GM19372 (cell line): Measurements from ENCODE around the gene TCF19.

Source experiments
- ATAC-seq: cut with Tn5 transposase; IDR thresholded peaks from one replicate; pipeline ENCODE4 v1.9.1; 2021; ENCODE audit warnings: mild to moderate bottlenecking, low read depth, moderate library complexity; ENCODE audit not compliant: unreplicated experiment

Gene TCF19

GRCh38 chr6:31126396-31127175, 31.8 kb upstream of the TCF19 start:
- no peak for ATAC-seq

- no peak for ATAC-seq
Observed at GRCh38 chr6:31128093-31128676, 30.2 kb upstream of the TCF19 start.

- ATAC-seq, result no peak
Observed at GRCh38 chr6:31129130-31129529, 29.3 kb upstream of the TCF19 start.

GRCh38 chr6:31130751-31131150, 27.6 kb upstream of the TCF19 start:
- no peak for ATAC-seq

- ATAC-seq, result no peak
Observed at GRCh38 chr6:31131595-31131994, 26.8 kb upstream of the TCF19 start.

GRCh38 chr6:31132806-31133205, 25.6 kb upstream of the TCF19 start:
- no peak for ATAC-seq

- ATAC-seq, result no peak
Observed at GRCh38 chr6:31135710-31136109, 22.7 kb upstream of the TCF19 start.

- no peak for ATAC-seq
Observed at GRCh38 chr6:31138982-31139381, 19.4 kb upstream of the TCF19 start, which contains the start of gene PSORS1C2. Gene PSORS1C2, minus strand, starts transcription at chr6:31139066. Its CDS starts 40 bp downstream, at chr6:31139026.

GRCh38 chr6:31139599-31139998, 18.8 kb upstream of the TCF19 start:
- ATAC-seq, result no peak

GRCh38 chr6:31140643-31141042, 17.7 kb upstream of the TCF19 start:
- ATAC-seq, result no peak

- ATAC-seq, result no peak
Observed at GRCh38 chr6:31142361-31142761, 16.0 kb upstream of the TCF19 start.

GRCh38 chr6:31143148-31143547, 15.2 kb upstream of the TCF19 start:
- no peak for ATAC-seq

- ATAC-seq, result no peak
Observed at GRCh38 chr6:31144296-31144969, 14.0 kb upstream of the TCF19 start.

- no peak for ATAC-seq
Observed at GRCh38 chr6:31144970-31145340, 13.4 kb upstream of the TCF19 start.

- no peak for ATAC-seq
Observed at GRCh38 chr6:31145386-31145785, 13.0 kb upstream of the TCF19 start.

GRCh38 chr6:31149827-31150447, 8.5 kb upstream of the TCF19 start:
- no peak for ATAC-seq

GRCh38 chr6:31152781-31153180, 5.6 kb upstream of the TCF19 start:
- ATAC-seq, result no peak

- no peak for ATAC-seq
Observed at GRCh38 chr6:31154436-31154835, 4.0 kb upstream of the TCF19 start.

- no peak for ATAC-seq
Observed at GRCh38 chr6:31156641-31157040, 1.7 kb upstream of the TCF19 start.

GRCh38 chr6:31157513-31158139, 763 bp upstream of the TCF19 start, which contains the start of gene CCHCR1:
Gene CCHCR1, minus strand, starts transcription at chr6:31157802. Its CDS starts 202 bp downstream, at chr6:31157600.
- no peak for ATAC-seq
